Measurements from ENCODE around the gene PKM. TPM values are rescaled to one million over a fixed set of nuclear protein-coding genes. Genes with fewer than 3 reads are reported as not detected.

Gene PKM
- polyA plus RNA-seq, 1 experiment = 2,130 TPM

GRCh38 chr15:72170691-72171090 lies 60.3 kb downstream of the PKM start:
- ChIA-PET POLR2A (no interaction called here), CTCF (no interaction called here)
- TF ChIP-seq CTCF (IDR thresholded peaks at IDR 0.05; ENCODE audit: low read depth, low read length) = no peak
- Histone ChIP-seq H3K9me3 (ENCODE audit: control insufficient read depth, insufficient read depth, low read length) (no peaks in the 10 kb centered on the region; the same call in 1 of the 2 replicates), H3K27ac (ENCODE audit: low read depth, low read length) (peak overlapping the region; percentile 2), H3K27me3 (ENCODE audit: control insufficient read depth, insufficient read depth, low read length) (peaks cover 45% of the 10 kb centered on the region), H3K4me3 (ENCODE audit: low read depth, low read length) (no peak overlapping the region)
- no peak for DNase-seq (ENCODE audit: low read depth, low spot score)

- no peak for DNase-seq (ENCODE audit: low read depth, low spot score)
- H3K27ac ChIP-seq (ENCODE audit: low read depth, low read length) = peak overlapping the region; percentile 2
- POLR2A ChIA-PET = no interaction called here
- no peak overlapping the region for H3K4me3 ChIP-seq (ENCODE audit: low read depth, low read length)
- no peaks in the 10 kb centered on the region; the same call in 1 of the 2 replicates for H3K9me3 ChIP-seq (ENCODE audit: control insufficient read depth, insufficient read depth, low read length)
- TF ChIP-seq CTCF (IDR thresholded peaks at IDR 0.05; ENCODE audit: low read depth, low read length) = no peak
- peaks cover 41% of the 10 kb centered on the region for H3K27me3 ChIP-seq (ENCODE audit: control insufficient read depth, insufficient read depth, low read length)
- CTCF ChIA-PET = interaction anchor here (1.4 kb wide), 1 partner anchor 14 kb away, joined by 3 read pairs; no protein-coding TSS in a partner anchor
Observed at GRCh38 chr15:72169921-72170611, 60.9 kb downstream of the PKM start.

- Histone ChIP-seq H3K27ac (ENCODE audit: low read depth, low read length) (no peak overlapping the region), H3K4me3 (ENCODE audit: low read depth, low read length) (no peak overlapping the region), H3K9me3 (ENCODE audit: control insufficient read depth, insufficient read depth, low read length) (no peaks in the 10 kb centered on the region; the same call in 1 of the 2 replicates), H3K27me3 (ENCODE audit: control insufficient read depth, insufficient read depth, low read length) (peaks cover 38% of the 10 kb centered on the region)
- TF ChIP-seq CTCF (IDR thresholded peaks at IDR 0.05; ENCODE audit: low read depth, low read length) = no peak
- ChIA-PET POLR2A (no interaction called here), CTCF (interaction anchor here (1.4 kb wide), 1 partner anchor 13 kb away, joined by 3 read pairs; no protein-coding TSS in a partner anchor)
- no peak for DNase-seq (ENCODE audit: low read depth, low spot score)
Observed at GRCh38 chr15:72169236-72169920, 61.6 kb downstream of the PKM start.

- peaks cover 39% of the 10 kb centered on the region for H3K27me3 ChIP-seq (ENCODE audit: control insufficient read depth, insufficient read depth, low read length)
- TF ChIP-seq CTCF (IDR thresholded peaks at IDR 0.05; ENCODE audit: low read depth, low read length) = no peak
- POLR2A ChIA-PET = no interaction called here
Observed at GRCh38 chr15:72168808-72169190, 62.2 kb downstream of the PKM start.

More at GRCh38 chr15:72168808-72169190, 62.2 kb downstream of the PKM start:
- no peak for DNase-seq (ENCODE audit: low read depth, low spot score)
- Histone ChIP-seq H3K27ac (ENCODE audit: low read depth, low read length) (no peak overlapping the region), H3K9me3 (ENCODE audit: control insufficient read depth, insufficient read depth, low read length) (no peaks in the 10 kb centered on the region; the same call in 1 of the 2 replicates), H3K4me3 (ENCODE audit: low read depth, low read length) (no peak overlapping the region)
- CTCF ChIA-PET = no interaction called here

All from AG04450 (cell line).